Measurements from ENCODE around the gene KRT24.

GRCh38 chr17:40696651-40697072 is 6.9 kb downstream of the KRT24 start:
- TF ChIP-seq, protein P1, sequence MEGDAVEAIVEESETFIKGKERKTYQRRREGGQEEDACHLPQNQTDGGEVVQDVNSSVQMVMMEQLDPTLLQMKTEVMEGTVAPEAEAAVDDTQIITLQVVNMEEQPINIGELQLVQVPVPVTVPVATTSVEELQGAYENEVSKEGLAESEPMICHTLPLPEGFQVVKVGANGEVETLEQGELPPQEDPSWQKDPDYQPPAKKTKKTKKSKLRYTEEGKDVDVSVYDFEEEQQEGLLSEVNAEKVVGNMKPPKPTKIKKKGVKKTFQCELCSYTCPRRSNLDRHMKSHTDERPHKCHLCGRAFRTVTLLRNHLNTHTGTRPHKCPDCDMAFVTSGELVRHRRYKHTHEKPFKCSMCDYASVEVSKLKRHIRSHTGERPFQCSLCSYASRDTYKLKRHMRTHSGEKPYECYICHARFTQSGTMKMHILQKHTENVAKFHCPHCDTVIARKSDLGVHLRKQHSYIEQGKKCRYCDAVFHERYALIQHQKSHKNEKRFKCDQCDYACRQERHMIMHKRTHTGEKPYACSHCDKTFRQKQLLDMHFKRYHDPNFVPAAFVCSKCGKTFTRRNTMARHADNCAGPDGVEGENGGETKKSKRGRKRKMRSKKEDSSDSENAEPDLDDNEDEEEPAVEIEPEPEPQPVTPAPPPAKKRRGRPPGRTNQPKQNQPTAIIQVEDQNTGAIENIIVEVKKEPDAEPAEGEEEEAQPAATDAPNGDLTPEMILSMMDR (IDR thresholded peaks at IDR 0.05) = no peak
- TF ChIP-seq, protein P2, sequence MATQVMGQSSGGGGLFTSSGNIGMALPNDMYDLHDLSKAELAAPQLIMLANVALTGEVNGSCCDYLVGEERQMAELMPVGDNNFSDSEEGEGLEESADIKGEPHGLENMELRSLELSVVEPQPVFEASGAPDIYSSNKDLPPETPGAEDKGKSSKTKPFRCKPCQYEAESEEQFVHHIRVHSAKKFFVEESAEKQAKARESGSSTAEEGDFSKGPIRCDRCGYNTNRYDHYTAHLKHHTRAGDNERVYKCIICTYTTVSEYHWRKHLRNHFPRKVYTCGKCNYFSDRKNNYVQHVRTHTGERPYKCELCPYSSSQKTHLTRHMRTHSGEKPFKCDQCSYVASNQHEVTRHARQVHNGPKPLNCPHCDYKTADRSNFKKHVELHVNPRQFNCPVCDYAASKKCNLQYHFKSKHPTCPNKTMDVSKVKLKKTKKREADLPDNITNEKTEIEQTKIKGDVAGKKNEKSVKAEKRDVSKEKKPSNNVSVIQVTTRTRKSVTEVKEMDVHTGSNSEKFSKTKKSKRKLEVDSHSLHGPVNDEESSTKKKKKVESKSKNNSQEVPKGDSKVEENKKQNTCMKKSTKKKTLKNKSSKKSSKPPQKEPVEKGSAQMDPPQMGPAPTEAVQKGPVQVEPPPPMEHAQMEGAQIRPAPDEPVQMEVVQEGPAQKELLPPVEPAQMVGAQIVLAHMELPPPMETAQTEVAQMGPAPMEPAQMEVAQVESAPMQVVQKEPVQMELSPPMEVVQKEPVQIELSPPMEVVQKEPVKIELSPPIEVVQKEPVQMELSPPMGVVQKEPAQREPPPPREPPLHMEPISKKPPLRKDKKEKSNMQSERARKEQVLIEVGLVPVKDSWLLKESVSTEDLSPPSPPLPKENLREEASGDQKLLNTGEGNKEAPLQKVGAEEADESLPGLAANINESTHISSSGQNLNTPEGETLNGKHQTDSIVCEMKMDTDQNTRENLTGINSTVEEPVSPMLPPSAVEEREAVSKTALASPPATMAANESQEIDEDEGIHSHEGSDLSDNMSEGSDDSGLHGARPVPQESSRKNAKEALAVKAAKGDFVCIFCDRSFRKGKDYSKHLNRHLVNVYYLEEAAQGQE (IDR thresholded peaks at IDR 0.05; ENCODE audit: insufficient read depth in 1 of 2, low read depth in 2 of 2, low read length in 1 of 2) = no peak
- TF ChIP-seq POLR2AphosphoS5 (IDR thresholded peaks at IDR 0.05; ENCODE audit: low read depth, low read length) = no peak
- no peak for TF ChIP-seq SIN3A (IDR thresholded peaks at IDR 0.05; ENCODE audit: borderline replicate concordance, insufficient read depth, low read depth, low read length)

All from Panc1 (cell line).